ENCODE results near the gene PRMT7. TPM values are rescaled to one million over a fixed set of nuclear protein-coding genes. Genes with fewer than 3 reads are reported as not detected.

PRMT7 gene
- total RNA-seq, 1 donor from 2014 or later = 71.9 TPM

GRCh38 chr16:68281368-68282063 is 29.3 kb upstream of the PRMT7 start:
- H3K9me3 Mint-ChIP-seq = no peaks in the 10 kb centered on the region
- DNase-seq (ENCODE audit: low read depth, low spot score) = no peak

GRCh38 chr16:68282064-68282452 is 28.8 kb upstream of the PRMT7 start:
- H3K9me3 Mint-ChIP-seq = no peaks in the 10 kb centered on the region
- DNase-seq (ENCODE audit: low read depth, low spot score) = no peak
- H3K4me3 Mint-ChIP-seq = no peak overlapping the region
- H3K4me1 Mint-ChIP-seq = no peaks in the 10 kb centered on the region
- no peaks in the 10 kb centered on the region for H3K27me3 Mint-ChIP-seq (ENCODE audit: low read depth)
- TF ChIP-seq CTCF (conservative IDR thresholded peaks at IDR 0.05) = no peak
- peaks cover 5% of the 10 kb centered on the region for H3K36me3 Mint-ChIP-seq (ENCODE audit: low read depth)
- H3K27ac Mint-ChIP-seq (ENCODE audit: unreplicated experiment) = no peak overlapping the region

More at GRCh38 chr16:68281368-68282063, 29.3 kb upstream of the PRMT7 start:
- Mint-ChIP-seq H3K27me3 (ENCODE audit: low read depth) (no peaks in the 10 kb centered on the region), H3K27ac (ENCODE audit: unreplicated experiment) (peak overlapping the region; percentile 31), H3K36me3 (ENCODE audit: low read depth) (peaks cover 3% of the 10 kb centered on the region), H3K4me1 (no peaks in the 10 kb centered on the region), H3K4me3 (no peak overlapping the region)
- TF ChIP-seq CTCF (conservative IDR thresholded peaks at IDR 0.05) = no peak

- Mint-ChIP-seq H3K9me3 (no peaks in the 10 kb centered on the region), H3K27ac (ENCODE audit: unreplicated experiment) (peak overlapping the region; percentile 54), H3K36me3 (ENCODE audit: low read depth) (peaks cover 10% of the 10 kb centered on the region), H3K27me3 (ENCODE audit: low read depth) (no peaks in the 10 kb centered on the region), H3K4me1 (no peaks in the 10 kb centered on the region), H3K4me3 (no peak overlapping the region)
- DNase-seq (ENCODE audit: low read depth, low spot score) = no peak
- no peak for TF ChIP-seq CTCF (conservative IDR thresholded peaks at IDR 0.05)
Observed at GRCh38 chr16:68283346-68283745, 27.5 kb upstream of the PRMT7 start.

- no peaks in the 10 kb centered on the region for H3K27me3 Mint-ChIP-seq (ENCODE audit: low read depth)
- peak overlapping the region; percentile 54 for H3K27ac Mint-ChIP-seq (ENCODE audit: unreplicated experiment)
- H3K9me3 Mint-ChIP-seq = no peaks in the 10 kb centered on the region
Observed at GRCh38 chr16:68283801-68284598, 26.8 kb upstream of the PRMT7 start.

GRCh38 chr16:68284847-68285246 is 26.0 kb upstream of the PRMT7 start:
- no peak for DNase-seq (ENCODE audit: low read depth, low spot score)
- Mint-ChIP-seq H3K4me3 (no peak overlapping the region), H3K27ac (ENCODE audit: unreplicated experiment) (no peak overlapping the region), H3K9me3 (no peaks in the 10 kb centered on the region), H3K36me3 (ENCODE audit: low read depth) (peaks cover 10% of the 10 kb centered on the region), H3K4me1 (no peaks in the 10 kb centered on the region), H3K27me3 (ENCODE audit: low read depth) (no peaks in the 10 kb centered on the region)
- no peak for TF ChIP-seq CTCF (conservative IDR thresholded peaks at IDR 0.05)

More at GRCh38 chr16:68283801-68284598, 26.8 kb upstream of the PRMT7 start:
- Mint-ChIP-seq H3K4me3 (no peak overlapping the region), H3K36me3 (ENCODE audit: low read depth) (peaks cover 10% of the 10 kb centered on the region), H3K4me1 (no peaks in the 10 kb centered on the region)
- TF ChIP-seq CTCF (conservative IDR thresholded peaks at IDR 0.05) = no peak
- DNase-seq (ENCODE audit: low read depth, low spot score) = no peak
